ENCODE data around the gene CA6. TPM values are rescaled to one million over a fixed set of nuclear protein-coding genes. Genes with fewer than 3 reads are reported as not detected.

CA6 gene
- total RNA-seq, 2 experiments from 2014 or later = 6.3 to 6.4 TPM

DNA sequence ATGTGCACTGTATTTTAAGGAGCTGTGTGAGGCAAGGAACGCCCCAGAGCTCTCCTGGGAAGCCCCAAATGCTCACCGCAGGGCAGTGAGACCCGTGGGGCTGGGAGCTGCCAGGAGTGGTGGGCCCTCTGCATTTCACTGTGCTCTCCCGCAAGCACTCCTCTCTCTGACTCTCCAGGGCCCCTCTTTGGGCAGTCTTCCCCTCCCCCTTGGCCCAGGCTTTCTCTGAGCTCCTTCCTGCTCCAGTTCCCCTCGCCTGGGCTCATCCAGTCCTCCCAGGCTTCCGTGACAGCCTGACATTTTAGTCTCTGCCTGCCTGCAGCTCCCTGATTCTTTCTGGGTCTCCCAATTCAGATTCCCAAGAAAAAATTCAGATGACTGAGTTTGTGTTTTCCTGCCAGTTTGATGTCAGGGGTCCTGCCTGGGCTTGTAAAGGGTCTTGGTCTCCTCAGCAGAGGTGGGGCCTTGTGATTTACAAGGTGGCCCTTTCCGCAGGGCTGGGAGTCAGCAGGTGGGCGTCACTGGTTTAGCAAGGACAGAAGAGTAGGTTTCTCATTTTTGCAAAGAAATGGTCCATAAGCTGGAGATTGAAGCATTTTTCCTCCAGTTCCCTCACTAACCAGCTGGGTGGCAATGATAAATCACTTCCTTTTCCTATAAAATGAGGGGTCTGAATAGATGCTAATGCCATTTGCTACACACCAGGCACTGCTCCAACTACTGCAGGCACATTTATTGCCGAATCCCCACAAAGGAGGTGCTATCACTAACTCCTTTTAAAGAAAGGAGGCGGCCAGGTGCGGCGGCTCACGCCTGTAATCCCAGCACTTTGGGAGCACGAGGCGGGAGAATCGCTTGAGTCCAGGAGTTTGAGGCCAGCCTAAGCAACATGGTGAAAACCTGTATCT lies 1.9 kb upstream of the CA6 start:
- DNase-seq = no peak
- CTCF ChIA-PET = interaction anchor here (0.7 to 14.0 kb wide), 8 partner anchors 15 to 61 kb away, joined by 3 to 118 read pairs (median 4); no protein-coding TSS in a partner anchor
- H3K27ac Mint-ChIP-seq = peak overlapping the region; percentile 97
- H3K9me3 Mint-ChIP-seq (ENCODE audit: insufficient read depth) = no peaks in the 10 kb centered on the region
- H3K36me3 Mint-ChIP-seq (ENCODE audit: low read depth) = peaks cover 66% of the 10 kb centered on the region
- ATAC-seq = no peak
- POLR2A ChIA-PET = interaction anchor here (1.5 to 16.3 kb wide), 3 partner anchors 12 to 23 kb away, joined by 4 to 410 read pairs (median 177); no protein-coding TSS in a partner anchor
- H3K4me3 Mint-ChIP-seq = no peak overlapping the region
- H3K27me3 Mint-ChIP-seq (ENCODE audit: low read depth) = no peaks in the 10 kb centered on the region
- peaks cover 96% of the 10 kb centered on the region for H3K4me1 Mint-ChIP-seq (ENCODE audit: low read depth)

DNA sequence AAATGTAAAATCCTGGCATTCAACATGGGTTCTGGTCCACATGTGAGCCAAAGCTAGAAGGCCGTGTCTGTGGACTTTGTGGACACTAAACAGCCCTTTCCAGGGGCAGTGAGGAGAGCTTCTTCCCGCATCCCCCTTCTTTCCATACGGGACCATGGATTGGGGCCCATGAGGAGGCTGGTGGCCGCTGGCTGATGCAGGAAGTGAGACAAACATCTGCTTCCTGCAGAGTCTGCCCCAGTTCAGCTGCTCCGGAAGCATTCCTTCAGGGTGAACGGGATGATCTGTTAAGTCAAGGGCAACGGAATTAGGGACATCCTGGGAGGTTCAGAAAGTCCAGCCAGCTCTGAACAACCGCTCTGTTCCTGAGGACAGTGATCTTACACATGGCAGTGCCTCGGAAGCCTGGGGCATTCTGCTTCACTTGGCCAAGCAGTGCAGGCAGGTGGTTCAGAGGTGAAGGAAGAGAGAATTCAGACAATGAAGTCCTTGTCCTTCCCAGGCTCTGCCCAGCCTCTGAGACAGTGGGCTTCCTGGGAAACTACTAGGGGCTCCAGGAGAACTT lies 1.5 kb downstream of the CA6 start:
- POLR2A ChIA-PET = interaction anchor here (1.6 to 16.3 kb wide), 7 partner anchors 8 to 69 kb away, joined by 7 to 410 read pairs (median 21); partner anchors contain the start of gene ENO1
- peak overlapping the region; percentile 65 for H3K4me3 Mint-ChIP-seq
- peak; percentile 9 for ATAC-seq

DNA sequence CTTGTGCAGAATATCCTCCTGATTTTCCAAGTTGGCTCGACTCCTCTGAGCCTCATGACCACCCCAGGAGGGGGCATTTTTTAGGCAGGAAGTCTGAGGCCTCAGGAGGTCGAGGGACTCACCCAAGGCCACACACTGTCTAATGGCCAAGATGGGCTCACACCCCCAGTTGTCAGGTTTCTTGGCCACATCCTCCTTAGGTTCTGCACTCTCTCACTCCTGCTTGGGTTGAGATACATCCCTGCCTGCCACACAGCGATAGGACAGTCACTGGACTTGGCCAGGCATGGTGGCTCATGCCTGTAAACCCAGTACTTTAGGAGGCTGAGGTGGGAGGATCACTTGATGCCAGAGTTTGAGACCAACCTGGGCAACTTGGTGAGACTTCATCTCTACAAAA lies 4.6 kb downstream of the CA6 start:
- ChIA-PET CTCF (interaction anchor here (0.8 to 2.5 kb wide), 5 partner anchors 12 to 55 kb away, joined by 3 to 11 read pairs (median 4); no protein-coding TSS in a partner anchor), POLR2A (interaction anchor here (0.5 to 16.3 kb wide), 4 partner anchors 13 to 45 kb away, joined by 4 to 410 read pairs (median 5); no protein-coding TSS in a partner anchor)
- peaks cover 66% of the 10 kb centered on the region for H3K36me3 Mint-ChIP-seq (ENCODE audit: low read depth)
- no peak for ATAC-seq
- H3K27ac Mint-ChIP-seq = peak overlapping the region; percentile 85
- no peak for DNase-seq
- peaks cover 79% of the 10 kb centered on the region for H3K4me1 Mint-ChIP-seq (ENCODE audit: low read depth)
- no peaks in the 10 kb centered on the region for H3K27me3 Mint-ChIP-seq (ENCODE audit: low read depth)
- no peaks in the 10 kb centered on the region for H3K9me3 Mint-ChIP-seq (ENCODE audit: insufficient read depth)
- H3K4me3 Mint-ChIP-seq = no peak overlapping the region

More for the DNA sequence above, 1.5 kb downstream of the CA6 start:
- peak; percentile 51 for DNase-seq
- Mint-ChIP-seq H3K9me3 (ENCODE audit: insufficient read depth) (no peaks in the 10 kb centered on the region), H3K36me3 (ENCODE audit: low read depth) (peaks cover 65% of the 10 kb centered on the region), H3K27me3 (ENCODE audit: low read depth) (no peaks in the 10 kb centered on the region), H3K4me1 (ENCODE audit: low read depth) (peaks cover 93% of the 10 kb centered on the region), H3K27ac (peak overlapping the region; percentile 97)
- CTCF ChIA-PET = interaction anchor here (0.8 to 14.0 kb wide), 9 partner anchors 9 to 57 kb away, joined by 3 to 118 read pairs (median 5); no protein-coding TSS in a partner anchor

DNA sequence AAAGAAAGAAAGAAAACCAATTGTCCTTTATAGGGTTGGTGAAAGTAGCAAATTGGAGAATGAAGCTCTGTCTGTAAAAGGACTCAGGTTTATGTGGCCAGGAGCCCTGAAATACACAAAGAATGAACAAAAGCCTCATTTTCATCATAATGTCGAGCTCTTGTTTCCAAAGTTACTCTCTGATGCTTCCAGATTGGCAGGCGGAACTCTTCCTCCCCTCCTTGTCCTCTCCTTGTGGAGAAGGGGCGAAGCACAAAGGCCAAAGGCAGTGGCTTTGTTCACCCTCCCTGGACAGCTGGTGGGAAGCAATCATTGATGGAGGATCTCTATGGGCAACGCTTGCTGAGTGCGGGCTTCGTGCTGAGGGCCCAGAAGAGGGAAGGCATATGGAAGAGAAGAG lies 5.6 kb downstream of the CA6 start:
- Mint-ChIP-seq H3K27ac (peak overlapping the region; percentile 57), H3K27me3 (ENCODE audit: low read depth) (no peaks in the 10 kb centered on the region), H3K9me3 (ENCODE audit: insufficient read depth) (no peaks in the 10 kb centered on the region), H3K4me1 (ENCODE audit: low read depth) (peaks cover 78% of the 10 kb centered on the region), H3K36me3 (ENCODE audit: low read depth) (peaks cover 71% of the 10 kb centered on the region), H3K4me3 (no peak overlapping the region)
- ChIA-PET POLR2A (no interaction called here), CTCF (interaction anchor here (1.3 to 3.8 kb wide), 3 partner anchors 12 to 89 kb away, joined by 3 to 37 read pairs (median 6); no protein-coding TSS in a partner anchor)
- ATAC-seq = no peak
- DNase-seq = no peak

DNA sequence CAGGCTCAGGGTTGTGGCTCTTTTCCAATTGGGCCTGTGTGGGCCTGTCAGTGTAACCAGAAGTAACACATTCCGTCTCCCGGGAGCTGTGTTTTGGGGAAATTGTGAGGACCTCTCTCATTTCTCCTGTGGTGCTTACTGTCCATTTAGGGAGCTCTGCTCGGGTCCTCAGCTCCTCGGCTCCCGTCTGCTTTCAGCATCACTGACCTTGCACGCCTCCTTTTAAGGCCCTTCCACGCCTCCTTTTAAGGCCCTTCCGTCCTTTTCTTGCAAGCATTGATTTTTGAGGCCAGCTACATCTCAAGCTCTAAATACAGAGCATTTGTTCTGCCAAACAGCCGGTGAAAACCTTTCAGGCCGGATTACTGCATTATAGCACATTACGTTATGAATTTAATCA lies 9.7 kb downstream of the CA6 start:
- Mint-ChIP-seq H3K36me3 (ENCODE audit: low read depth) (peaks cover 78% of the 10 kb centered on the region), H3K9me3 (ENCODE audit: insufficient read depth) (peaks cover 7% of the 10 kb centered on the region), H3K27me3 (ENCODE audit: low read depth) (no peaks in the 10 kb centered on the region), H3K4me3 (no peak overlapping the region), H3K27ac (no peak overlapping the region), H3K4me1 (ENCODE audit: low read depth) (peaks cover 64% of the 10 kb centered on the region)
- DNase-seq (no peak), ATAC-seq (no peak)
- ChIA-PET CTCF (interaction anchor here (1.1 to 2.0 kb wide), 6 partner anchors 8 to 49 kb away, joined by 3 to 8 read pairs (median 5); no protein-coding TSS in a partner anchor), POLR2A (interaction anchor here (0.7 to 1.6 kb wide), 5 partner anchors 9 to 28 kb away, joined by 3 to 8 read pairs (median 4); partner anchors contain the start of gene CA6)

DNA sequence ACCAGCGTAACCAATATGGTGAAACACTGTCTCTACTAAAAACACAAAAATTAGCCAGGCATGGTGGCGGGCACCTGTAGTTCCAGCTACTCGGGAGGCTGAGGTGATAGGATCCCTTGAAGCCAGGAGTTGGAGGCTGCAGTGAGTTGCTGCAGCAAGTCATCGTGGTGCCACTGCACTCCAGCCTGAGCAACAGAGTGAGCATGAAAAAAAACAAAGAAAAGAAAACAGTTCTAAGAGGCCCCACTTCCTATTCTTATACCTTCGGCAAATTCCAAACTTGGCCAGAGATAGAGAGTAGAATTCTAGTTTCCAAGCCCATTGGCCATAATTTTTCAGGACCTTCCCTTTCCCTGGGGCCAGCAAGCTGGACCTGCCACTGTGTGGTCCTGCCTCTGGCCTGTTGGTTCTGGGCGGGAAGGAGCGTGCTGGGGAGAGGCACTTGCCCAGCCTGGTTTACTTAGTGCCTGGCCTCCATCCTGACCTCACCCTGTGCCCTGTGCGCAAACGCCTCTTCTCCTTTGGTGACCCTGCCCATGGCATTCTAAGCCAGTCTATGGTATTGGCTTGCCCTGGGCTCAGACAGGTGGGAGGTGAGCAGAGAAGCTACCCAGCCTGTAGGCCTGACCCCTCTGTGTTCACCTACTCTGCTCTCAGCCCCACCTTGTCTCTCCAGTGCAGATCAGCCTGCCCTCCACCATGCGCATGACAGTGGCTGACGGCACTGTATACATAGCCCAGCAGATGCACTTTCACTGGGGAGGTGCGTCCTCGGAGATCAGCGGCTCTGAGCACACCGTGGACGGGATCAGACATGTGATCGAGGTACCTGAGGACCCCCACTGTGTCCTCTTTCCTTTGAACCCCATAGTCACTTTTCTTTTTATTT lies 11.0 kb downstream of the CA6 start:
- ATAC-seq (no peak), DNase-seq (no peak)
- POLR2A ChIA-PET = interaction anchor here (0.9 to 1.5 kb wide), 4 partner anchors 10 to 30 kb away, joined by 3 to 8 read pairs (median 5); partner anchors contain the start of gene CA6
- H3K27me3 Mint-ChIP-seq (ENCODE audit: low read depth) = no peaks in the 10 kb centered on the region
- H3K9me3 Mint-ChIP-seq (ENCODE audit: insufficient read depth) = peaks cover 17% of the 10 kb centered on the region
- CTCF ChIA-PET = interaction anchor here (1.0 to 2.0 kb wide), 5 partner anchors 10 to 48 kb away, joined by 3 to 7 read pairs (median 3); no protein-coding TSS in a partner anchor
- peak overlapping the region; percentile 58 for H3K27ac Mint-ChIP-seq
- peaks cover 68% of the 10 kb centered on the region for H3K4me1 Mint-ChIP-seq (ENCODE audit: low read depth)
- H3K36me3 Mint-ChIP-seq (ENCODE audit: low read depth) = peaks cover 81% of the 10 kb centered on the region
- H3K4me3 Mint-ChIP-seq = no peak overlapping the region

DNA sequence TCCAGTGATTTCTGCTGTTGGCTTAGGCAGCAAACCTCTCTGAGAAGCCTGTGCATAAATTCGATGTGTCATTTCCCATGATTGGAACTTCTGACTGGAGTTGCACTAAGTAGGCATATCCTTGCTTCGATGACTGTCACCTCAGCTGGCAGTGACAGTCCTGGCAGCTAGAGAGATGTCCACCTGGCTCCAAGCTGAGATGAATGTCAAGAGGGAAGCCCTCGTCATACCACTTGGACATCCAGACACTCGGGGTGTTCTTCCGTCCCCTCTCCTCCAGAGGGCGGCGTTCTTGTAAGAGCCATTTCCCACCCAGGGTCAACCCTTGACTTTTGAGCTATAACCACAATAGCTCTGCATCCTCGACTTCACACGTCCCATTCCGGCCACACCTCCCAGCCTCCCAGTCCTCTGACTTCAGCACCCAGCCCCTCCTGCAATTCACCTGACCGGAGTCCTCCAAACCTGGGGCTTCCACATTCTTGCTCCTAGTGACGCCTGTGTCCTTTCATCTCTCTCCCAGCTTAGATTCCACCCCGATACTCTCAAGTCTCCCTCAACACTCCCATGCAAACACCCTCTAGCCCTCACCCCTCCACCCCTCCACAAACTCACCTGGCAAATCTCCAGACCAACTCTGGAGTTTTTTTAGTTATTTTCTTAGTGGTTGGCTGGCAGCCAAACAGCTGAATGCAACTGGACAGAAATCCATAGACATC lies 17.3 kb downstream of the CA6 start:
- CTCF ChIA-PET = interaction anchor here (0.7 to 13.9 kb wide), 22 partner anchors 8 to 137 kb away, joined by 3 to 232 read pairs (median 7); partner anchors contain the start of genes CA6 and ENO1
- H3K27me3 Mint-ChIP-seq (ENCODE audit: low read depth) = no peaks in the 10 kb centered on the region
- H3K4me3 Mint-ChIP-seq = peak overlapping the region; percentile 99

DNA sequence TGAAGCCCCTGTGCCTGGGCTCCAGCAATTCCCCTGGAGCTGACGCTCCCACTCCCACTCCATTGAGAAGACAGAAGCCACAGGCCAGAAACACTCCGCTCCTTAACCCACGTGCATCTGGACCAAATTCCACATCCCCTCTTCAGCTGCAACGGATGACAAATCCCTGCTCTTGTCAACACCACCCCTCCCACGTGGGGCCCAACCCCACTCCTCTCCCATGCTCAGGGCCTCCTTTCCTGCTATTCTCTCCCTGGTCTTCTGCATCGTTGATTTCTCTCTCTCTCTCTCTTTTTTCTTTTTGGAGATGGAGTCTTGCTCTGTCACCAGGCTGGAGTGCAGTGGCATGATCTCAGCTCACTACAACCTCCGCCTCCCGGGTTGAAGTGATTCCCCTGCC lies 18.3 kb downstream of the CA6 start:
- DNase-seq (no peak), ATAC-seq (no peak)
- peak overlapping the region; percentile 99 for H3K4me3 Mint-ChIP-seq
- peak overlapping the region; percentile 85 for H3K27ac Mint-ChIP-seq
- H3K36me3 Mint-ChIP-seq (ENCODE audit: low read depth) = peaks cover 90% of the 10 kb centered on the region
- H3K4me1 Mint-ChIP-seq (ENCODE audit: low read depth) = peaks cover 75% of the 10 kb centered on the region
- ChIA-PET POLR2A (interaction anchor here (0.8 to 11.3 kb wide), 7 partner anchors 14 to 86 kb away, joined by 3 to 431 read pairs (median 11); partner anchors contain the start of genes CA6 and ENO1), CTCF (interaction anchor here (0.9 to 13.9 kb wide), 16 partner anchors 9 to 121 kb away, joined by 3 to 232 read pairs (median 8); partner anchors contain the start of genes CA6 and ENO1)
- H3K9me3 Mint-ChIP-seq (ENCODE audit: insufficient read depth) = peaks cover 14% of the 10 kb centered on the region
- H3K27me3 Mint-ChIP-seq (ENCODE audit: low read depth) = no peaks in the 10 kb centered on the region

More for the DNA sequence above, 17.3 kb downstream of the CA6 start:
- peaks cover 83% of the 10 kb centered on the region for H3K4me1 Mint-ChIP-seq (ENCODE audit: low read depth)
- peak overlapping the region; percentile 85 for H3K27ac Mint-ChIP-seq
- ATAC-seq (peak; percentile 42), DNase-seq (peak; percentile 80)
- peaks cover 90% of the 10 kb centered on the region for H3K36me3 Mint-ChIP-seq (ENCODE audit: low read depth)
- H3K9me3 Mint-ChIP-seq (ENCODE audit: insufficient read depth) = peaks cover 17% of the 10 kb centered on the region
- POLR2A ChIA-PET = interaction anchor here (0.5 to 11.3 kb wide), 9 partner anchors 13 to 106 kb away, joined by 3 to 431 read pairs (median 7); partner anchors contain the start of genes CA6 and ENO1

DNA sequence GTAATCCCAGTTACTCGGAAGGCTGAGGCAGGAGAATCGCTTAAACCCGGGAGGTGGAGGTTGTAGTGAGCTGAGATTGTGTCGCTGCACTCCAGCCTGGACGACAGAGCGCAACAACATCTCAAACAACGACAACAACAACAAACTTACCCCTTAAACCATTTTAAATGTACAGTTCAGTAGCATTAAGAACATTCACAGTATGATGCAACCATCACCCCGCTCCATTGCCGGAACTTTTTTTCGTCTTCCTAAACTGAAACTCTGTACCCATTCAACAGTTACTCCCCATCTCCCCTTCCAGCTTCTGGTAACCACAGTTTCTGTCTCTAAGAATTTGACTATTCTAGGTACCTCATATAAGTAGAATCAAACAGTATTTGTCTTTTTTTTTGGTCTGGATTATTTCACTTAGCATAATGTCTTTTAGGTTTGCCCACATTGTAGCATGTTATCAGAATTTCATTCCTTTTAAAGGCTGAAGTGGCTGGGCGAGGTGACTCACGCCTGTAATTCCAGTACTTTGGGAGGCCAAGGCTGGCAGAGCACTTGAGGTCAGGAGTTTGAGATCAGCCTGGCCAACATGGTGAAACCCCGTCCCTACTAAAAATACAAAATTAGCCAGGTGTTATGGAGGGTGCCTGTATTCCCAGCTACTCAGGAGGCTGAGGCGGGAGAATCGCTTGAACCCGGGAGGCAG lies 19.6 kb downstream of the CA6 start:
- H3K9me3 Mint-ChIP-seq (ENCODE audit: insufficient read depth) = peaks cover 11% of the 10 kb centered on the region
- peak overlapping the region; percentile 99 for H3K4me3 Mint-ChIP-seq
- DNase-seq (no peak), ATAC-seq (no peak)
- H3K27me3 Mint-ChIP-seq (ENCODE audit: low read depth) = no peaks in the 10 kb centered on the region
- H3K4me1 Mint-ChIP-seq (ENCODE audit: low read depth) = peaks cover 69% of the 10 kb centered on the region
- peaks cover 95% of the 10 kb centered on the region for H3K36me3 Mint-ChIP-seq (ENCODE audit: low read depth)
- ChIA-PET CTCF (interaction anchor here (4.6 to 13.9 kb wide), 4 partner anchors 21 to 41 kb away, joined by 58 to 232 read pairs (median 155); partner anchors contain the start of gene CA6), POLR2A (interaction anchor here (0.6 to 11.3 kb wide), 4 partner anchors 22 to 86 kb away, joined by 3 to 431 read pairs (median 92); partner anchors contain the start of gene CA6)
- H3K27ac Mint-ChIP-seq = peak overlapping the region; percentile 85
